Transverse colon (tissue), 4 donors: ENCODE results near the gene CSNK2B.

Source experiments
- CTCF ChIP-seq, 5 experiments: fragments of 200-600 bp in 3 of 5; fragments of 450-650 bp in 2 of 5; sonication (generic) in 3 of 5; IDR thresholded peaks; 1 replicate in 2 of 5; 2 replicates in 3 of 5; pipeline ENCODE4 v1.5.1; 2016 to 2017; ENCODE audit warnings: antibody characterized with exemption in 5 of 5, inconsistent platforms in 3 of 5, mild to moderate bottlenecking in 2 of 5, moderate library complexity in 1 of 5
- EP300 ChIP-seq: sonication (generic); formaldehyde crosslinking; IDR thresholded peaks from one replicate; pipeline ENCODE4 v1.6.1; 2017; ENCODE audit warnings: antibody characterized with exemption, low read depth
- POLR2A ChIP-seq: fragments of 450-650 bp; IDR thresholded peaks from one replicate; pipeline ENCODE4 v1.6.1; 2016; ENCODE audit warnings: antibody characterized with exemption, mild to moderate bottlenecking, moderate library complexity
- POLR2AphosphoS5 ChIP-seq, 3 donors: sonication (generic); formaldehyde crosslinking; IDR thresholded peaks; one replicate each; pipeline ENCODE4 v1.6.1; 2016; ENCODE audit warnings: antibody characterized with exemption in 3 of 3

- TF ChIP-seq POLR2A (no peak), CTCF (IDR thresholded peaks at IDR 0.05) (no peak), POLR2AphosphoS5 (IDR thresholded peaks at IDR 0.05) (no peak), EP300 (no peak)
These were observed 17.7 kb downstream of the CSNK2B start for GRCh38 chr6:31683591-31683990.
